NCI-H1436 treated with DMSO at 0.1 percent for 48 hours (cell line): ENCODE data around the gene ZFAND2A.
"Not testable (repeated sequence)": the region's sequence is repeated elsewhere in the genome, so short reads cannot be mapped to it uniquely, and the experiment has no call there.

Source experiments
- DNase-seq: peaks from one replicate; lab custom pipeline; 2025; lab: John Stamatoyannopoulos, UW

Gene ZFAND2A

DNA sequence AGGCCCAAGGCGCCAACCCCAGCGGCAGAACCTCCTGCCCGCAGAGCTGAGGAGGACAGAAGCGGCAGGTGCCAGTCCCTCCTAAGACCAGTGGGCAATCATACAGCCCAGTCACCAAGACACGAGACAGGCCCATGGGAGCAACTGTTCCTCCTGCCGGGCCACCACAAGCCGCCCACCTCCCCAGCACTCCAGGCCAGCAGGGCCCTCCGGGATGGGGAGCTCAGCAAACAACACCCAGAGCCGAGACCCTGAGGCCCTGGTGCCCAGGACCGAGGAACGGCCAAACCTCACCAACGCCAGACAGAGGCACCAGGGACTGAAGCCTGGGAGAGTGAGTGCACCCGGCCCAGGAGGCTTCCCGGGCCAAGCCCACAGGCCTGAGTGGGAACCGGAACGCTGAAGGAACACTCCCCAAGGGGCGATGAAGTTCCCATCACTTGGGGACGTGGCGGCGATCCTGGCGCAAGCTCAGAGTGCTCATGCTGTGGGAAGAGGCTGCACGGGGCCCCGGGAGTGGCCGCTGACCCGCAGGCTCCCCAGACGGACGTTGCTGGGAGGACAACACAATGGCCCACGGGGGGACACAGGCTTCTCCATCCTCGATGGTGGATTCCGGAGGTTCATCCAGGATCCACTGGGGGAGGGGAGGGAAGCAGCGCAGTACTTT, 37.0 kb downstream of the ZFAND2A start:
- DNase-seq, result no peak

- no peak for DNase-seq
These were observed 37.8 kb downstream of the ZFAND2A start for GRCh38 chr7:1121886-1122831.

DNA sequence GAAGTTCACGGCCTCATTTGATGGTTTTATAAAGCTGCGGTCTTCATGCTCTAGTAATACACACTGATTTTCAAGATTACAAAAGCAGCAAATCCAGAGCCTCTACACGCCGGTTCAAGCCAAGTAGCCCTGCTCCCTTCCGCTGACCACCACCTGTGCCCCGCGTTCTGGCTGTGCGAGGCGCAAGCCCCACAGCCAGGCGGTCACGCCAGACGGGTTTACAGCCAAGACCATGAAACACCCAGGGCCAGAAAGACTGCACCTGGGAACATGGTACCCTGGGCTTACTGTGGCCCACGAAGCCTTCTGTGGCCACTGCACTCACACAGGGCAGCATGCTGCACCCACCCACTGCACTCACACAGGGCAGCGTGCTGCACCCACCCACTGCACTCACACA, 38.5 kb downstream of the ZFAND2A start:
- DNase-seq, result no peak

- no peak for DNase-seq
These were observed 39.2 kb downstream of the ZFAND2A start for GRCh38 chr7:1120791-1121190.

DNA sequence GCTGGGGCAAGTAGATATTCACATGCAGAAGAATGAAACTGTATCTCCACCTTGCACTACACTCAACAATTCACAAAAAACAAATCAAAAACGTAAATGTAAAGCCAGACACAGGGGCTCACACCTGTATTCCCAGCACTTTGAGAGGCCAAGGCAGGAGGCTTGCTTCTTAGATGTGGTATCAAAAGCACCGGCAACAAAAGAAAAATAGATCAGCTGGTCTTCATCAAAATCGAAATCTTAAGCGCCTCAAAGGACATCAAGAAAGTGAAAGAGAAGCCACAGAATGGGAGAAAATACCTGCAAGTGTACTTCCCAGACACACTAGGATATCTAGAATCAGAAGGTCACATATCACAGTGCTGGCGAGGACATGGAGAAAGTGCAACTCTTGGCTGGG, 40.8 kb downstream of the ZFAND2A start:
- no peak for DNase-seq

GRCh38 chr7:1117321-1117928, 42.6 kb downstream of the ZFAND2A start:
- DNase-seq, result no peak

DNA sequence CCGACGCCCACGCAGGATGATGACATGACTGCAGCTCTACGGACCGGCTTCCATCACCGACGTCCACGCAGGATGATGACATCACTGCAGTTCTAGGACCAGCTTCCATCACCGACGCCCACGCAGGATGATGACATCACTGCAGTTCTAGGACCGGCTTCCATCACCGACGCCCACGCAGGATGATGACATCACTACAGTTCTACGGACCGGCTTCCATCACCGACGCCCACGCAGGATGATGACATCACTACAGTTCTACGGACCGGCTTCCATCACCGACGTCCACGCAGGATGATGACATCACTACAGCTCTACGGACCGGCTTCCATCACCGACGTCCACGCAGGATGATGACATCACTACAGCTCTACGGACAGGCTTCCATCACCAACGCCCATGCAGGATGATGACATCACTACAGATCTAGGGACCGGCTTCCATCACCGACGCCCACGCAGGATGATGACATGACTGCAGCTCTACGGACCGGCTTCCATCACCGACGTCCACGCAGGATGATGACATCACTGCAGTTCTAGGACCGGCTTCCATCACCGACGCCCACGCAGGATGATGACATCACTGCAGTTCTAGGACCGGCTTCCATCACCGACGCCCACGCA, 43.5 kb downstream of the ZFAND2A start:
- DNase-seq, result not testable (repeated sequence)

DNA sequence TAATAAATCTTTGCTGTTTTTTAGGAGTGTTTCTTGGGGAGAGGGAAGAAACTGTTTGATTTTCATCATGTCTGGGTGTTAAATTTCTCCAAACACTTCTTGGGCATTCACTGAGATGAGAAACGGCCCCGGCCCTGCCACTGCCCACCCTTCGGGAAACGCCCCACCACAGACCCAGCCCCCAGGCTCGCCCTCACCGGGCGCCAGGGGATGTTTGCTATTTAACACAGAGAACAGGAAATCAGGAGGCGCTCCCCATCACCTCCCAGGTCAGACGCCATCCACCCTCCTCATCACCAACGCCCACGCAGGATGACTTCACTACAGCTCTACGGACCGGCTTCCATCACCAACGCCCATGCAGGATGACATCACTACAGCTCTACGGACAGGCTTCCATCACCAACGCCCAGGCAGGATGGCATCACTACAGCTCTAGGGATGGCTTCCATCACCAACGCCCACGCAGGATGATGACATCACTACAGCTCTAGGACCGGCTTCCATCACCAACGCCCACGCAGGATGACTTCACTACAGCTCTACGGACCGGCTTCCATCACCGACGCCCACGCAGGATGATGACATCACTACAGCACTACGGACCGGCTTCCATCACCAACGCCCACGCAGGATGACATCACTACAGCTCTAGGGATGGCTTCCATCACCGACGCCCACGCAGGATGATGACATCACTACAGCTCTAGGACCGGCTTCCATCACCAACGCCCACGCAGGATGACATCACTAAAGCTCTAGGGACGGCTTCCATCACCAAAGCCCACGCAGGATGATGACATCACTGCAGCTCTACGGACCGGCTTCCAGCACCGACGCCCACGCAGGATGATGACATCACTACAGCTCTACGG, 44.6 kb downstream of the ZFAND2A start:
- not testable (repeated sequence) for DNase-seq

DNA sequence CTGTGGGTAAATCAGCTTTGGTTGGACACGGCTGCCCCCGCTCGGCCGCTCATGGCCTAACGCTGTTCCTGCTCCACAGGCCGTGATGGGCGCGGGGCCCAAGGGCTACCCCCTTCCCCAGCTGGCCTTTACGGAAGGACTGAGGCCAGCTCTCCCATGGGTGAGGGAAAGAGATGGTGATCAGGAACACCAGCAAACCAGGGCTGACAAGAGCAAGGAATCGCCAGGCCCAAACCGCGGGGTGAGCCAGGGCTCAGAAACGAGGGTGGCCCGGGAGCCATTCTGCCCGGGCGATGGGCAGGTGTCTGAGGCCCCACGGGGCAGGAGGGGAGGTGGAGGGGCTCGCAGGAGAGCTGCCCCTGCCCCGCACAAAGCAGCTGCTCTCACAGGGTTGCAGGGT, 45.5 kb downstream of the ZFAND2A start:
- no peak for DNase-seq

DNA sequence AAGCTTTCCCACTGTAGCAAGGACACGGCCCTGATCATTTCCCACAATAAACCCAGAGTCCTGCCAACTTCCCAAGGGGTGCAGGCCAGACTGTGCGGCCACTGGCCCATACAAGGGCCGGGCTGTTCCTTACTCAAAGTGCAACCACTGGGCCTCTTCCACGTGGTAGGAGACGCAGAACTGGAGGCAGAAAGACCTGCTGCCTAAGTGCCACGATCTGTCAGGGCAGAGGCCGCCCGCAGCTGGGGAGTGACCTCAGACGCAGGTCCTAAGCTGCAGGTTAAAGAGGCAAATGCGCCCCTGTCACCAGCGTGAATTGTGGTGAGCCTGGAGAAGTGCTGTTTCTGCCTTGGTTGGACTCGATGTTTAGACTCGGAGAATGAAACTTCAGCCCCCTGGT, 45.9 kb downstream of the ZFAND2A start:
- no peak for DNase-seq

- DNase-seq, result no peak
These were observed 46.5 kb downstream of the ZFAND2A start for GRCh38 chr7:1113548-1113885.

GRCh38 chr7:1112625-1113547, 47.1 kb downstream of the ZFAND2A start:
- DNase-seq, result no peak

DNA sequence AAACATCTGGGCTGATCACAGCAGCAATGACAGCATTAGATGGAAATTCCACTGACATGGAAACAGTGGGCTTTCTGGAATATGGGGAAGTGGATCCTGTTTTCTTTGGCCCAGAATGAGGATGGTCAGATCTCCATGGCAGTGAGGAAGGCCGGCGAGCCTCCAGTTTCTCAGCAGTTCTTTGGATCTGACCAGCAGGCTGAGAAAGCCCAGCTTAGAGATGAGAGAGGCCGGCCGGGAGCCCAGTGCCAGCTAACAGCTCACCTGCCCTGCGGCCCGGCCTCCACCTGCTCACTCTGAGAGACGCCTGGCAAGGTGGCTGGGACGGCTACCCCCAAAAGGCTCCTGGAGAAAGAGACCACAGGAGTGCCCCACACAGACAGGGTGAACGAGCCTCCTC, 47.9 kb downstream of the ZFAND2A start:
- DNase-seq, result no peak

GRCh38 chr7:1111156-1111555, 48.8 kb downstream of the ZFAND2A start:
- DNase-seq, result no peak

GRCh38 chr7:1110358-1110757, 49.6 kb downstream of the ZFAND2A start:
- DNase-seq, result no peak

- no peak for DNase-seq
These were observed 50.2 kb downstream of the ZFAND2A start for GRCh38 chr7:1109581-1110310.

- no peak for DNase-seq
These were observed 51.6 kb downstream of the ZFAND2A start for GRCh38 chr7:1108264-1108920.

- no peak for DNase-seq
These were observed 53.1 kb downstream of the ZFAND2A start for GRCh38 chr7:1106793-1107421.
